ENCODE data around the gene ADM5. TPM values are rescaled to one million over a fixed set of nuclear protein-coding genes. Genes with fewer than 3 reads are reported as not detected.

The ADM5 gene
- total and polyA plus RNA-seq, 10 of the 15 experiments (the other 5 are each of a cell fraction or from before 2014, with no cell fraction given) = 0.05 to 6.0 (median 1.2) TPM; not detected in 1

GRCh38 chr19:49681830-49682229 lies 7.6 kb upstream of the ADM5 start:
- Histone ChIP-seq H3K4me3 (no peak overlapping the region), H3K4me2 (ENCODE audit: control insufficient read depth, insufficient read depth) (no peak overlapping the region), H3K36me3 (ENCODE audit: control insufficient read depth in 2 of 2, insufficient read depth in 2 of 2, low read length in 1 of 2) (peaks cover 24 to 33% of the 10 kb centered on the region in 2 experiments), H4K20me1 (ENCODE audit: control insufficient read depth, insufficient read depth) (peaks cover 16% of the 10 kb centered on the region), H3K27ac (ENCODE audit: control insufficient read depth, insufficient read depth) (no peak overlapping the region), H3K4me1 (ENCODE audit: control insufficient read depth, insufficient read depth, low read length) (peaks cover 12% of the 10 kb centered on the region), H3K27me3 (replicated peaks in 1 of 2; ENCODE audit: control insufficient read depth in 2 of 2, insufficient read depth in 2 of 2, low read length in 1 of 2) (no peaks in the 10 kb centered on the region), H3K79me2 (ENCODE audit: control insufficient read depth, insufficient read depth, low read length) (peaks cover 48% of the 10 kb centered on the region), H3K9ac (ENCODE audit: control insufficient read depth, insufficient read depth, low read length) (no peak overlapping the region), H3K9me3 (replicated peaks; ENCODE audit: control insufficient read depth, insufficient read depth, low read length) (no peaks in the 10 kb centered on the region), H2AFZ (ENCODE audit: control insufficient read depth, low read depth, low read length) (no peak overlapping the region)
- SMC1A ChIA-PET (ENCODE audit: uncharacterized antibody, unreplicated experiment) = interaction anchor here (1.6 kb wide), 1 partner anchor 9 kb away, joined by 6 read pairs; no protein-coding TSS in a partner anchor
- no TSS peak for BruUV-seq (replicated peaks)
- FAIRE-seq (no peak), ATAC-seq (no peak), DNase-seq (ENCODE audit: low read depth, low spot score) (no peak)
- WGBS (ENCODE audit: insufficient coverage, insufficient replicate concordance, low lambda C conversion rate, missing lambda C conversion rate) = 92% methylated on average over 19 of the region's 19 CpGs
- intact Hi-C loops (cut with micrococcal nuclease; ENCODE audit: unreplicated experiment) = no loop called here
- in situ Hi-C loops (cut with MboI) = no loop called here
- POLR2A ChIA-PET = no interaction called here
- CTCF ChIA-PET = interaction anchor here (1.0 to 3.8 kb wide), 6 partner anchors 9 to 171 kb away, joined by 3 to 22 read pairs (median 7); partner anchors contain the start of gene RRAS
- RAD21 ChIA-PET (ENCODE audit: unreplicated experiment) = interaction anchor here (1.3 kb wide), 1 partner anchor 33 kb away, joined by 3 read pairs; no protein-coding TSS in a partner anchor
- TF ChIP-seq SMAD5 (IDR thresholded peaks at IDR 0.05; ENCODE audit: low read depth) (no peak), ZBED1 (IDR thresholded peaks at IDR 0.05; ENCODE audit: borderline replicate concordance) (no peak), SMC3 (IDR thresholded peaks at IDR 0.05; ENCODE audit: borderline replicate concordance, low read length) (no peak), ZNF217 (IDR thresholded peaks at IDR 0.05) (no peak), POLR2A (IDR thresholded peaks at IDR 0.05; ENCODE audit: low read depth, low read length) (no peak), KLF5 (IDR thresholded peaks at IDR 0.05; ENCODE audit: partially characterized antibody) (no peak), SMAD1 (IDR thresholded peaks at IDR 0.05; ENCODE audit: low read depth, partially characterized antibody) (no peak), EP300 (IDR thresholded peaks at IDR 0.05; ENCODE audit: borderline replicate concordance in 1 of 2, control insufficient read depth in 1 of 2, low read depth in 2 of 2, low read length in 2 of 2) (no peak), POU2F2 (IDR thresholded peaks at IDR 0.05; ENCODE audit: borderline replicate concordance, low read depth, low read length) (no peak), POLR2AphosphoS2 (IDR thresholded peaks at IDR 0.05; ENCODE audit: low read depth, low read length) (no peak), WRNIP1 (IDR thresholded peaks at IDR 0.05; ENCODE audit: borderline replicate concordance, low read depth, low read length) (no peak), PKNOX1 (IDR thresholded peaks at IDR 0.05) (no peak), NKRF (conservative IDR thresholded peaks at IDR 0.05) (no peak), ZNF592 (IDR thresholded peaks at IDR 0.05) (no peak)
